ENCODE measurements around the gene NUCB1.
A peak's percentile ranks its signal among the peaks of the same experiment; 100 is the strongest.

Gene NUCB1

GRCh38 chr19:48910803-48911202 lies 10.7 kb downstream of the NUCB1 start:
- Histone ChIP-seq H3K14ac (ENCODE audit: low read length) (no peak overlapping the region), H4K8ac (ENCODE audit: low read depth, low read length) (no peak overlapping the region), H4K91ac (ENCODE audit: low read depth, low read length, poor library complexity) (no peak overlapping the region), H2BK12ac (ENCODE audit: low read length) (no peak overlapping the region), H3K27ac (replicated peaks; ENCODE audit: low read length) (no peak overlapping the region), H3K4me3 (ENCODE audit: low read length in 2 of 2) (no peak overlapping the region), H3K79me1 (ENCODE audit: low read depth, low read length) (no peaks in the 10 kb centered on the region), H3K4ac (ENCODE audit: low read length) (no peak overlapping the region), H3K18ac (ENCODE audit: low read length) (no peak overlapping the region), H3K23ac (ENCODE audit: low read depth, low read length, poor library complexity) (no peak overlapping the region), H2AK5ac (ENCODE audit: low read depth, low read length) (no peak overlapping the region), H3K4me1 (ENCODE audit: control insufficient read depth in 2 of 2, insufficient read depth in 1 of 2, low read depth in 1 of 2, low read length in 2 of 2) (no peaks in the 10 kb centered on the region), H3K9ac (ENCODE audit: low read depth, low read length, poor library complexity) (no peak overlapping the region), H3K9me3 (replicated peaks in 1 of 2; ENCODE audit: control insufficient read depth in 2 of 2, insufficient read depth in 1 of 2, low read depth in 1 of 2, low read length in 2 of 2) (peaks cover 0 to 2% of the 10 kb centered on the region in 2 donors), H2BK5ac (ENCODE audit: low read length) (no peak overlapping the region), H2BK15ac (ENCODE audit: low read length) (no peak overlapping the region), H2AFZ (ENCODE audit: low read length) (no peak overlapping the region), H3K4me2 (ENCODE audit: insufficient read depth, low read length, poor library complexity, severe bottlenecking) (no peak overlapping the region), H3K36me3 (replicated peaks in 1 of 2; ENCODE audit: control insufficient read depth in 2 of 2, insufficient read depth in 2 of 2, low read length in 2 of 2) (peaks cover 47 to 89% of the 10 kb centered on the region in 2 donors), H2BK120ac (ENCODE audit: low read depth, low read length) (no peak overlapping the region), H3K27me3 (ENCODE audit: control insufficient read depth in 3 of 3, insufficient read depth in 3 of 3, low read depth in 1 of 3, low read length in 3 of 3) (no peaks in the 10 kb centered on the region)
- WGBS, 2 donors (ENCODE audit: extremely low coverage in 2 of 2, insufficient read length in 2 of 2, insufficient replicate concordance in 1 of 2), result no CpG with 5 or more reads among the region's 2 CpGs
- no peak for DNase-seq (ENCODE audit: low spot score)

DNA sequence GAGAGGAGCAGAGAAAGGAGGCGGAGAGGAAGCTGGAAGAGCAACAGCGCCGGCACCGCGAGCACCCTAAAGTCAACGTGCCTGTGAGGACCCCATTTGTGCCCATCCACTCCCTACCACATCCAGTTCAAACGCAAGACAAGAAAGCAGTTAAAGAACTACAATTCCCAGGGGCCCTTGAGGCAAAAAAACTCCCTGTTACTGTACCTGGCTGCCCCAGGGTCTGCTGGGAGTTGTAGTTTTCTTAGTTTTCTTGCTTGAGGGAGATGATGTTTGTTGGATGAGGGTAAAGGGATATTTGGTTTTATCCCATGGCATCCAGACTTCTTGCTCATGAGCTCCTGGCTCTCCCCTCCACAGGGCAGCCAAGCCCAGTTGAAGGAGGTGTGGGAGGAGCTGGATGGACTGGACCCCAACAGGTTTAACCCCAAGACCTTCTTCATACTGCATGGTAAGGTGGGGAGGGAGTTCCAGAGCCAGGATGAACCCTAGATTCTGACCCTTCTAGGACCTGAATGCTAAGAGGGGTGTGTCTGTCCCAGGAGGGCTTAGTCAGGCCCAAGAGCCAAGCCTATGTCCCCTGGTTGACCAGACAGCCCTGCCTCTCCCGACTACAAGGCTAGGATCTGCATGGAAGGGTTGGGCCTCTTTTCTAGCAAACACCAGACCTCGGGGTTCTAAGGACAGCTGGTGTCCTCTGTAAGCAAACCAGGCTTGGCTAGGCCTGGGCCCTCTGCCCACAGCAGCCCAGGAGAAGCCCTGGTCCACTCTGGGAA lies 13.2 kb downstream of the NUCB1 start:
- no CpG with 5 or more reads among the region's 9 CpGs for WGBS, 2 donors (ENCODE audit: extremely low coverage in 2 of 2, insufficient read length in 2 of 2, insufficient replicate concordance in 1 of 2)
- no peak overlapping the region for H3K4me2 ChIP-seq (ENCODE audit: insufficient read depth, low read length, poor library complexity, severe bottlenecking)
- H3K27me3 ChIP-seq (ENCODE audit: control insufficient read depth in 3 of 3, insufficient read depth in 3 of 3, low read depth in 1 of 3, low read length in 3 of 3), result no peaks in the 10 kb centered on the region
- H3K23ac ChIP-seq (ENCODE audit: low read depth, low read length, poor library complexity), result no peak overlapping the region
- DNase-seq (ENCODE audit: low spot score), result no peak
- H3K36me3 ChIP-seq (replicated peaks in 1 of 2; ENCODE audit: control insufficient read depth in 2 of 2, insufficient read depth in 2 of 2, low read length in 2 of 2), result peaks cover 43 to 89% of the 10 kb centered on the region in 2 donors
- H3K9ac ChIP-seq (ENCODE audit: low read depth, low read length, poor library complexity), result no peak overlapping the region
- H2BK120ac ChIP-seq (ENCODE audit: low read depth, low read length), result no peak overlapping the region
- no peak overlapping the region for H3K4ac ChIP-seq (ENCODE audit: low read length)
- no peak overlapping the region for H3K27ac ChIP-seq (replicated peaks; ENCODE audit: low read length)
- H2AK5ac ChIP-seq (ENCODE audit: low read depth, low read length), result peak overlapping the region; percentile 28
- H2BK12ac ChIP-seq (ENCODE audit: low read length), result no peak overlapping the region
- H2BK5ac ChIP-seq (ENCODE audit: low read length), result no peak overlapping the region
- H3K4me3 ChIP-seq (ENCODE audit: low read length in 2 of 2), result no peak overlapping the region
- H4K8ac ChIP-seq (ENCODE audit: low read depth, low read length), result no peak overlapping the region
- no peak overlapping the region for H3K14ac ChIP-seq (ENCODE audit: low read length)
- H2AFZ ChIP-seq (ENCODE audit: low read length), result no peak overlapping the region
- no peak overlapping the region for H3K18ac ChIP-seq (ENCODE audit: low read length)
- no peaks in the 10 kb centered on the region for H3K4me1 ChIP-seq (ENCODE audit: control insufficient read depth in 2 of 2, insufficient read depth in 1 of 2, low read depth in 1 of 2, low read length in 2 of 2)
- H2BK15ac ChIP-seq (ENCODE audit: low read length), result no peak overlapping the region
- no peaks in the 10 kb centered on the region for H3K79me1 ChIP-seq (ENCODE audit: low read depth, low read length)
- H4K91ac ChIP-seq (ENCODE audit: low read depth, low read length, poor library complexity), result no peak overlapping the region
- peaks cover 0 to 2% of the 10 kb centered on the region in 2 donors for H3K9me3 ChIP-seq (replicated peaks in 1 of 2; ENCODE audit: control insufficient read depth in 2 of 2, insufficient read depth in 1 of 2, low read depth in 1 of 2, low read length in 2 of 2)

- H4K8ac ChIP-seq (ENCODE audit: low read depth, low read length), result no peak overlapping the region
- no peak overlapping the region for H3K18ac ChIP-seq (ENCODE audit: low read length)
- no peak overlapping the region for H3K27ac ChIP-seq (replicated peaks; ENCODE audit: low read length)
- no peak overlapping the region for H2AFZ ChIP-seq (ENCODE audit: low read length)
- no peak overlapping the region for H2AK5ac ChIP-seq (ENCODE audit: low read depth, low read length)
- no peaks in the 10 kb centered on the region for H3K4me1 ChIP-seq (ENCODE audit: control insufficient read depth in 2 of 2, insufficient read depth in 1 of 2, low read depth in 1 of 2, low read length in 2 of 2)
- H2BK5ac ChIP-seq (ENCODE audit: low read length), result no peak overlapping the region
- peaks cover 44 to 90% of the 10 kb centered on the region in 2 donors for H3K36me3 ChIP-seq (replicated peaks in 1 of 2; ENCODE audit: control insufficient read depth in 2 of 2, insufficient read depth in 2 of 2, low read length in 2 of 2)
- H3K4ac ChIP-seq (ENCODE audit: low read length), result no peak overlapping the region
- no peaks in the 10 kb centered on the region for H3K79me1 ChIP-seq (ENCODE audit: low read depth, low read length)
- peaks cover 0 to 2% of the 10 kb centered on the region in 2 donors for H3K9me3 ChIP-seq (replicated peaks in 1 of 2; ENCODE audit: control insufficient read depth in 2 of 2, insufficient read depth in 1 of 2, low read depth in 1 of 2, low read length in 2 of 2)
- H3K4me2 ChIP-seq (ENCODE audit: insufficient read depth, low read length, poor library complexity, severe bottlenecking), result no peak overlapping the region
- H2BK12ac ChIP-seq (ENCODE audit: low read length), result no peak overlapping the region
- DNase-seq (ENCODE audit: low spot score), result no peak
- H2BK120ac ChIP-seq (ENCODE audit: low read depth, low read length), result no peak overlapping the region
- H3K27me3 ChIP-seq (ENCODE audit: control insufficient read depth in 3 of 3, insufficient read depth in 3 of 3, low read depth in 1 of 3, low read length in 3 of 3), result no peaks in the 10 kb centered on the region
- H3K9ac ChIP-seq (ENCODE audit: low read depth, low read length, poor library complexity), result no peak overlapping the region
- no peak overlapping the region for H2BK15ac ChIP-seq (ENCODE audit: low read length)
- no peak overlapping the region for H3K14ac ChIP-seq (ENCODE audit: low read length)
- H3K4me3 ChIP-seq (ENCODE audit: low read length in 2 of 2), result no peak overlapping the region
- H4K91ac ChIP-seq (ENCODE audit: low read depth, low read length, poor library complexity), result no peak overlapping the region
- no CpG with 5 or more reads among the region's 8 CpGs for WGBS, 2 donors (ENCODE audit: extremely low coverage in 2 of 2, insufficient read length in 2 of 2, insufficient replicate concordance in 1 of 2)
- no peak overlapping the region for H3K23ac ChIP-seq (ENCODE audit: low read depth, low read length, poor library complexity)
These were observed 14.1 kb downstream of the NUCB1 start for GRCh38 chr19:48914181-48914580.

DNA sequence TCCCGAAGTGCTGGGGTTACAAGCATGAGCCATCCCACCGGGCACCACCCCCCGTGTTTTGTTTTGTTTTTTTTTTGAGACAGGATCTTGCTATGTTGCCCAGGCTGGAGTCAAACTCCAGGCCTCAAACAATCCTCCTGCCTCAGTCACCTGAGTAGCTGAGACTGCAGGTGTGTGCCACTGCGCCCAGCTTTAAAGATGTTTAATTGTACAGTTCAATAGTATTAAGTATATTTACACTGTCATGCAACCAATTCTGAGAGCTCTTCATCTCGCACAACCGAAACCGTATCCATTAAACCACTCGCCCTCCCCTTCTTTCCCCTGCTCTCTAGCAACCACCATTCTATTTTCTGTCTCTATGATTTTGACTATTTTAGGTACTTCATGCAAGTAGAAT lies 15.6 kb downstream of the NUCB1 start:
- Histone ChIP-seq H3K27me3 (ENCODE audit: control insufficient read depth in 3 of 3, insufficient read depth in 3 of 3, low read depth in 1 of 3, low read length in 3 of 3) (no peaks in the 10 kb centered on the region), H3K4ac (ENCODE audit: low read length) (no peak overlapping the region), H3K14ac (ENCODE audit: low read length) (no peak overlapping the region), H3K79me1 (ENCODE audit: low read depth, low read length) (no peaks in the 10 kb centered on the region), H3K18ac (ENCODE audit: low read length) (no peak overlapping the region), H3K4me2 (ENCODE audit: insufficient read depth, low read length, poor library complexity, severe bottlenecking) (no peak overlapping the region), H4K91ac (ENCODE audit: low read depth, low read length, poor library complexity) (no peak overlapping the region), H2BK15ac (ENCODE audit: low read length) (no peak overlapping the region), H2BK12ac (ENCODE audit: low read length) (no peak overlapping the region), H2BK120ac (ENCODE audit: low read depth, low read length) (no peak overlapping the region), H3K9me3 (replicated peaks in 1 of 2; ENCODE audit: control insufficient read depth in 2 of 2, insufficient read depth in 1 of 2, low read depth in 1 of 2, low read length in 2 of 2) (peaks cover 0 to 2% of the 10 kb centered on the region in 2 donors), H3K9ac (ENCODE audit: low read depth, low read length, poor library complexity) (no peak overlapping the region), H2AK5ac (ENCODE audit: low read depth, low read length) (no peak overlapping the region), H3K36me3 (replicated peaks in 1 of 2; ENCODE audit: control insufficient read depth in 2 of 2, insufficient read depth in 2 of 2, low read length in 2 of 2) (peaks cover 43 to 88% of the 10 kb centered on the region in 2 donors), H2BK5ac (ENCODE audit: low read length) (no peak overlapping the region), H3K23ac (ENCODE audit: low read depth, low read length, poor library complexity) (no peak overlapping the region), H3K27ac (replicated peaks; ENCODE audit: low read length) (no peak overlapping the region), H3K4me3 (ENCODE audit: low read length in 2 of 2) (no peak overlapping the region), H3K4me1 (ENCODE audit: control insufficient read depth in 2 of 2, insufficient read depth in 1 of 2, low read depth in 1 of 2, low read length in 2 of 2) (no peaks in the 10 kb centered on the region), H4K8ac (ENCODE audit: low read depth, low read length) (no peak overlapping the region), H2AFZ (ENCODE audit: low read length) (no peak overlapping the region)
- WGBS, 2 donors (ENCODE audit: extremely low coverage in 2 of 2, insufficient read length in 2 of 2, insufficient replicate concordance in 1 of 2), result no CpG with 5 or more reads among the region's 8 CpGs
- no peak for DNase-seq (ENCODE audit: low spot score)
